H9 (cell line): ENCODE data around the gene SLC4A5. TPM values are rescaled to one million over a fixed set of nuclear protein-coding genes. Genes with fewer than 3 reads are reported as not detected.

ENCODE experiments used
- DNase-seq: peaks from one replicate; pipeline ENCODE4 v3.0.0-alpha.2; 2017
- H2AFZ ChIP-seq: one replicate; pipeline ENCODE4 v1.6.1; 2013; ENCODE audit warnings: mild to moderate bottlenecking, low read length, control low read depth, moderate library complexity
- H2AK5ac ChIP-seq: 2 replicates; pipeline ENCODE4 v1.6.1; 2013; ENCODE audit warnings: low read length, control low read depth, mixed read lengths; ENCODE audit not compliant: insufficient read length
- H2BK120ac ChIP-seq: one replicate; pipeline ENCODE4 v1.6.1; 2013; ENCODE audit warnings: low read depth, mild to moderate bottlenecking, low read length, control low read depth, inconsistent platforms; ENCODE audit not compliant: poor library complexity, severe bottlenecking
- H2BK12ac ChIP-seq: 2 replicates; pipeline ENCODE4 v1.6.1; 2013; ENCODE audit warnings: low read length, control low read depth, mixed read lengths, low read depth; ENCODE audit not compliant: insufficient read length
- H2BK15ac ChIP-seq: 2 replicates; pipeline ENCODE4 v1.6.1; 2013; ENCODE audit warnings: low read depth, low read length, control low read depth
- H2BK20ac ChIP-seq: one replicate; pipeline ENCODE4 v1.6.1; 2013; ENCODE audit warnings: low read depth, mild to moderate bottlenecking, low read length, control low read depth, inconsistent platforms; ENCODE audit not compliant: poor library complexity, severe bottlenecking
- H2BK5ac ChIP-seq: 2 replicates; pipeline ENCODE4 v1.6.1; 2013; ENCODE audit warnings: low read length, control low read depth, mixed read lengths; ENCODE audit not compliant: insufficient read length
- H3K14ac ChIP-seq: 2 replicates; pipeline ENCODE4 v1.6.1; 2013; ENCODE audit warnings: low read length, control low read depth; ENCODE audit not compliant: insufficient read depth
- H3K18ac ChIP-seq: 2 replicates; pipeline ENCODE4 v1.6.1; 2013; ENCODE audit warnings: low read depth, mild to moderate bottlenecking, mixed read lengths, low read length, control low read depth; ENCODE audit not compliant: insufficient read length
- H3K23ac ChIP-seq: 2 replicates; pipeline ENCODE4 v1.6.1; 2013; ENCODE audit warnings: low read length, control low read depth, mixed read lengths, low read depth; ENCODE audit not compliant: insufficient read length
- H3K23me2 ChIP-seq: 2 replicates; pipeline ENCODE4 v1.6.1; 2013; ENCODE audit warnings: low read depth, mild to moderate bottlenecking, mixed read lengths, low read length, control low read depth; ENCODE audit not compliant: insufficient read length, poor library complexity, severe bottlenecking
- H3K27ac ChIP-seq: 2 replicates; pipeline ENCODE4 v1.5.1; 2013; ENCODE audit warnings: low read length, control low read depth, mixed read lengths, low read depth; ENCODE audit not compliant: insufficient read length
- H3K27me3 ChIP-seq: 2 replicates; pipeline ENCODE4 v1.6.1; 2013; ENCODE audit warnings: low read length, control low read depth, inconsistent platforms; ENCODE audit not compliant: insufficient read depth
- H3K4ac ChIP-seq: 2 replicates; pipeline ENCODE4 v1.6.1; 2013; ENCODE audit warnings: low read depth, mild to moderate bottlenecking, control low read depth, inconsistent platforms, low read length, moderate library complexity
- H3K4me1 ChIP-seq: 2 replicates; pipeline ENCODE4 v1.6.1; 2013; ENCODE audit warnings: low read length, control low read depth, inconsistent platforms; ENCODE audit not compliant: insufficient read depth
- H3K4me2 ChIP-seq: 2 replicates; pipeline ENCODE4 v1.6.1; 2013; ENCODE audit warnings: low read length, control low read depth, mixed read lengths; ENCODE audit not compliant: insufficient read length, insufficient read depth
- H3K56ac ChIP-seq: 2 replicates; pipeline ENCODE4 v1.6.1; 2013; ENCODE audit warnings: low read depth, mild to moderate bottlenecking, mixed read lengths, low read length, control low read depth; ENCODE audit not compliant: insufficient read length
- H3K79me1 ChIP-seq: 2 replicates; pipeline ENCODE4 v1.6.1; 2013; ENCODE audit warnings: low read depth, mild to moderate bottlenecking, moderate library complexity, low read length, control low read depth, inconsistent platforms; ENCODE audit not compliant: insufficient read depth, poor library complexity, severe bottlenecking
- H3K79me2 ChIP-seq: 2 replicates; pipeline ENCODE4 v1.6.1; 2013; ENCODE audit warnings: low read length, control low read depth, inconsistent platforms; ENCODE audit not compliant: insufficient read depth
- H3K9ac ChIP-seq: 2 replicates; pipeline ENCODE4 v1.6.1; 2013; ENCODE audit warnings: low read length, control low read depth, mixed read lengths; ENCODE audit not compliant: insufficient read length; ENCODE audit errors: extremely low read depth
- H3K9me3 ChIP-seq: one replicate; pipeline ENCODE4 v1.6.1; 2013; ENCODE audit warnings: low read depth, low read length, inconsistent platforms; ENCODE audit not compliant: control insufficient read depth
- H3T11ph ChIP-seq: one replicate; pipeline ENCODE4 v1.6.1; 2013; ENCODE audit warnings: mild to moderate bottlenecking, low read length, control low read depth, inconsistent platforms
- H4K20me1 ChIP-seq: one replicate; pipeline ENCODE4 v1.6.1; 2013; ENCODE audit not compliant: control insufficient read depth, insufficient read length, insufficient read depth
- H4K5ac ChIP-seq: 2 replicates; pipeline ENCODE4 v1.6.1; 2013; ENCODE audit warnings: low read depth, mild to moderate bottlenecking, mixed read lengths, low read length, control low read depth; ENCODE audit not compliant: insufficient read length
- H4K8ac ChIP-seq: replicated peaks from 2 replicates; pipeline ENCODE4 v1.6.1; 2013; ENCODE audit warnings: low read length, control low read depth, mixed read lengths, low read depth; ENCODE audit not compliant: insufficient read length
- H4K91ac ChIP-seq: 2 replicates; pipeline ENCODE4 v1.6.1; 2013; ENCODE audit warnings: low read depth, mild to moderate bottlenecking, moderate library complexity, mixed read lengths, low read length, control low read depth; ENCODE audit not compliant: insufficient read length
- H3K27ac Mint-ChIP-seq, 3 experiments: 2 replicates in 2 of 3; 3 replicates in 1 of 3; pipeline ENCODE4 v1.8.0; 2020 to 2021; ENCODE audit warnings: mixed read lengths in 3 of 3, mild to moderate bottlenecking in 1 of 3, moderate library complexity in 1 of 3
- H3K27me3 Mint-ChIP-seq: 2 replicates; pipeline ENCODE4 v1.8.0; 2021; ENCODE audit warnings: low read depth, mild to moderate bottlenecking, moderate library complexity, mixed read lengths
- H3K36me3 Mint-ChIP-seq, 3 experiments: 2 replicates in 2 of 3; 3 replicates in 1 of 3; pipeline ENCODE4 v1.8.0; 2020 to 2021; ENCODE audit warnings: low read depth in 3 of 3, mixed read lengths in 3 of 3; ENCODE audit not compliant: insufficient read depth in 1 of 3
- H3K4me1 Mint-ChIP-seq, 2 experiments: 2 replicates each; pipeline ENCODE4 v1.8.0; 2020; ENCODE audit warnings: mixed read lengths in 2 of 2
- H3K4me3 Mint-ChIP-seq, 2 experiments: 2 replicates in 1 of 2; 3 replicates in 1 of 2; pipeline ENCODE4 v1.8.0; 2020 to 2021; ENCODE audit warnings: mild to moderate bottlenecking in 2 of 2, mixed read lengths in 2 of 2, moderate library complexity in 1 of 2
- H3K9me3 Mint-ChIP-seq, 2 experiments: 2 replicates in 1 of 2; 3 replicates in 1 of 2; pipeline ENCODE4 v1.8.0; 2020; ENCODE audit warnings: mild to moderate bottlenecking in 2 of 2, mixed read lengths in 2 of 2, moderate library complexity in 1 of 2
- WGBS: extraction: QIAGEN DNeasy Blood & Tissue Kit; methylation state at CpG from one replicate; pipeline ENCODE4 v1.1.7; 2013; ENCODE audit warnings: missing lambda C conversion rate, low lambda C conversion rate, mixed read lengths; ENCODE audit not compliant: insufficient read length; ENCODE audit errors: extremely low coverage; 5-methylcytosine and 5-hydroxymethylcytosine counted together
- total RNA-seq: library from RNA; stranded (reverse); gene quantifications from 2 replicates; pipeline ENCODE4 v1.2.1, GENCODE V29; 2021
- TF ChIP-seq, protein P1 (sequence below): fragments of 200-600 bp; sonication (generic); conservative IDR thresholded peaks from 3 replicates; pipeline ENCODE4 v1.8.0; 2021; ENCODE audit warnings: antibody characterized with exemption, mild to moderate bottlenecking

SLC4A5 gene
- total RNA-seq, 1 experiment from 2014 or later: 0.50 TPM

DNA sequence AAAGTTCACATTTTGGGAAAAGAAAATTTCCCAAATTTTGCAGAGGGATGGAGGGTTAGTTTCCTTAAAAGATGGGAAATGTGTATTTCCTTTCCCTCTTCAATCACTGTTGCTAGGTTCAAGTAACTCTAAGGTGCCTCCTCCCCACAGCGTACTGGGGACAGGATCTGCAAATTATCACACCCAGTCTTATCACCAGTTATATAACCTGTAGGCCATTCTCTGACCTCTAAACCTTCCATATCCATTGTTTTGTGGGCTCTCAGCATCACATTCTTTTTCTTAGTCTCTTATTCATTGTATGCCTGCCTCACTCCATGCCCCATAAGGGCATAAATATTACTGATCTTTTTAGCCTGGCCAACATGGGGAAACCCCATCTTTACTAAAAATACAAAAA lies 148.4 kb downstream of the SLC4A5 start:
- Histone ChIP-seq H3T11ph (no peak overlapping the region), H3K4me2 (no peak overlapping the region), H4K5ac (no peak overlapping the region), H3K4ac (no peak overlapping the region), H3K56ac (no peak overlapping the region), H3K79me2 (peaks cover 8% of the 10 kb centered on the region), H3K9me3 (no peaks in the 10 kb centered on the region), H3K27me3 (no peaks in the 10 kb centered on the region), H4K20me1 (no peaks in the 10 kb centered on the region), H2BK12ac (no peak overlapping the region), H4K91ac (no peak overlapping the region), H3K18ac (no peak overlapping the region), H3K23me2 (peaks cover 2% of the 10 kb centered on the region), H2BK5ac (no peak overlapping the region), H3K4me1 (peaks cover 5% of the 10 kb centered on the region; the same call in 1 of the 2 replicates), H4K8ac (no peak overlapping the region), H2BK20ac (no peak overlapping the region), H3K14ac (no peak overlapping the region), H3K9ac (no peak overlapping the region), H2AK5ac (no peak overlapping the region), H3K23ac (no peak overlapping the region), H2AFZ (no peak overlapping the region), H2BK120ac (no peak overlapping the region), H2BK15ac (no peak overlapping the region), H3K79me1 (no peaks in the 10 kb centered on the region), H3K27ac (no peak overlapping the region)
- Mint-ChIP-seq H3K27me3 (peaks cover 6% of the 10 kb centered on the region), H3K4me3 (no peak overlapping the region; a peak in 1 of 5 replicates), H3K4me1 (peaks cover 23 to 24% of the 10 kb centered on the region in 2 experiments), H3K27ac (no peak overlapping the region), H3K9me3 (peaks cover 2 to 3% of the 10 kb centered on the region in 2 experiments; a peak in 4 of 5 replicates), H3K36me3 (peaks cover 8 to 10% (median 9%) of the 10 kb centered on the region in 3 experiments; a peak in 6 of 7 replicates)
- DNase-seq: no peak
- TF ChIP-seq, protein P1, sequence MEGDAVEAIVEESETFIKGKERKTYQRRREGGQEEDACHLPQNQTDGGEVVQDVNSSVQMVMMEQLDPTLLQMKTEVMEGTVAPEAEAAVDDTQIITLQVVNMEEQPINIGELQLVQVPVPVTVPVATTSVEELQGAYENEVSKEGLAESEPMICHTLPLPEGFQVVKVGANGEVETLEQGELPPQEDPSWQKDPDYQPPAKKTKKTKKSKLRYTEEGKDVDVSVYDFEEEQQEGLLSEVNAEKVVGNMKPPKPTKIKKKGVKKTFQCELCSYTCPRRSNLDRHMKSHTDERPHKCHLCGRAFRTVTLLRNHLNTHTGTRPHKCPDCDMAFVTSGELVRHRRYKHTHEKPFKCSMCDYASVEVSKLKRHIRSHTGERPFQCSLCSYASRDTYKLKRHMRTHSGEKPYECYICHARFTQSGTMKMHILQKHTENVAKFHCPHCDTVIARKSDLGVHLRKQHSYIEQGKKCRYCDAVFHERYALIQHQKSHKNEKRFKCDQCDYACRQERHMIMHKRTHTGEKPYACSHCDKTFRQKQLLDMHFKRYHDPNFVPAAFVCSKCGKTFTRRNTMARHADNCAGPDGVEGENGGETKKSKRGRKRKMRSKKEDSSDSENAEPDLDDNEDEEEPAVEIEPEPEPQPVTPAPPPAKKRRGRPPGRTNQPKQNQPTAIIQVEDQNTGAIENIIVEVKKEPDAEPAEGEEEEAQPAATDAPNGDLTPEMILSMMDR: no peak
- no CpG with 5 or more reads among the region's 1 CpG for WGBS
